ENCODE data around the gene MYH10. TPM values are rescaled to one million over a fixed set of nuclear protein-coding genes. Genes with fewer than 3 reads are reported as not detected.

MYH10 gene
- total RNA-seq, 1 experiment from 2014 or later: 251 TPM

GRCh38 chr17:8588877-8589554, 41.5 kb downstream of the MYH10 start:
- Histone ChIP-seq H3K79me2 (ENCODE audit: insufficient read depth, low read length) (peaks cover 5% of the 10 kb centered on the region; the same call in 1 of the 2 replicates), H3K23me2 (ENCODE audit: insufficient read length, low read depth, low read length, poor library complexity, severe bottlenecking) (no peaks in the 10 kb centered on the region), H4K20me1 (ENCODE audit: control insufficient read depth, insufficient read depth, insufficient read length) (no peaks in the 10 kb centered on the region), H4K8ac (replicated peaks; ENCODE audit: insufficient read length, low read depth, low read length) (no peak overlapping the region), H2BK120ac (ENCODE audit: low read depth, low read length, poor library complexity, severe bottlenecking) (no peak overlapping the region), H3K56ac (ENCODE audit: insufficient read length, low read depth, low read length) (no peak overlapping the region), H3T11ph (ENCODE audit: low read length) (no peak overlapping the region), H3K27ac (ENCODE audit: insufficient read length, low read depth, low read length) (no peak overlapping the region), H4K91ac (ENCODE audit: insufficient read length, low read depth, low read length) (no peak overlapping the region), H3K4me2 (ENCODE audit: insufficient read depth, insufficient read length, low read length) (no peak overlapping the region), H2BK15ac (ENCODE audit: low read depth, low read length) (no peak overlapping the region), H2BK12ac (ENCODE audit: insufficient read length, low read depth, low read length) (no peak overlapping the region), H4K5ac (ENCODE audit: insufficient read length, low read depth, low read length) (no peak overlapping the region), H2AK5ac (ENCODE audit: insufficient read length, low read length) (no peak overlapping the region), H3K4me1 (ENCODE audit: insufficient read depth, low read length) (no peaks in the 10 kb centered on the region), H2AFZ (ENCODE audit: low read length) (no peak overlapping the region), H3K9ac (ENCODE audit: extremely low read depth, insufficient read length, low read length) (no peak overlapping the region), H3K18ac (ENCODE audit: insufficient read length, low read depth, low read length) (no peak overlapping the region), H3K27me3 (ENCODE audit: insufficient read depth, low read length) (no peaks in the 10 kb centered on the region), H3K23ac (ENCODE audit: insufficient read length, low read depth, low read length) (no peak overlapping the region), H2BK5ac (ENCODE audit: insufficient read length, low read length) (no peak overlapping the region), H3K79me1 (ENCODE audit: insufficient read depth, low read depth, low read length, poor library complexity, severe bottlenecking) (peaks cover 3% of the 10 kb centered on the region), H3K14ac (ENCODE audit: insufficient read depth, low read length) (no peak overlapping the region), H3K4ac (ENCODE audit: low read depth, low read length) (no peak overlapping the region), H3K9me3 (ENCODE audit: control insufficient read depth, low read depth, low read length) (no peaks in the 10 kb centered on the region), H2BK20ac (ENCODE audit: low read depth, low read length, poor library complexity, severe bottlenecking) (no peak overlapping the region)
- H3K27ac Mint-ChIP-seq: no peak overlapping the region
- TF ChIP-seq, protein P1, sequence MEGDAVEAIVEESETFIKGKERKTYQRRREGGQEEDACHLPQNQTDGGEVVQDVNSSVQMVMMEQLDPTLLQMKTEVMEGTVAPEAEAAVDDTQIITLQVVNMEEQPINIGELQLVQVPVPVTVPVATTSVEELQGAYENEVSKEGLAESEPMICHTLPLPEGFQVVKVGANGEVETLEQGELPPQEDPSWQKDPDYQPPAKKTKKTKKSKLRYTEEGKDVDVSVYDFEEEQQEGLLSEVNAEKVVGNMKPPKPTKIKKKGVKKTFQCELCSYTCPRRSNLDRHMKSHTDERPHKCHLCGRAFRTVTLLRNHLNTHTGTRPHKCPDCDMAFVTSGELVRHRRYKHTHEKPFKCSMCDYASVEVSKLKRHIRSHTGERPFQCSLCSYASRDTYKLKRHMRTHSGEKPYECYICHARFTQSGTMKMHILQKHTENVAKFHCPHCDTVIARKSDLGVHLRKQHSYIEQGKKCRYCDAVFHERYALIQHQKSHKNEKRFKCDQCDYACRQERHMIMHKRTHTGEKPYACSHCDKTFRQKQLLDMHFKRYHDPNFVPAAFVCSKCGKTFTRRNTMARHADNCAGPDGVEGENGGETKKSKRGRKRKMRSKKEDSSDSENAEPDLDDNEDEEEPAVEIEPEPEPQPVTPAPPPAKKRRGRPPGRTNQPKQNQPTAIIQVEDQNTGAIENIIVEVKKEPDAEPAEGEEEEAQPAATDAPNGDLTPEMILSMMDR (conservative IDR thresholded peaks at IDR 0.05): no peak
- no peak for DNase-seq
- 0 out of 4 replicates have a peak, but pooled peaks cover 0 to 2% of the 10 kb centered on the region in 2 experiments for H3K4me1 Mint-ChIP-seq
- H3K9me3 Mint-ChIP-seq: no peaks in the 10 kb centered on the region; a peak in 1 of 5 replicates
- no CpG with 5 or more reads among the region's 8 CpGs for WGBS (ENCODE audit: extremely low coverage, insufficient read length, low lambda C conversion rate)
- no peaks in the 10 kb centered on the region for H3K27me3 Mint-ChIP-seq (ENCODE audit: low read depth)
- no peak overlapping the region for H3K4me3 Mint-ChIP-seq
- peaks cover 27 to 40% (median 37%) of the 10 kb centered on the region in 3 experiments; a peak in 6 of 7 replicates for H3K36me3 Mint-ChIP-seq (ENCODE audit: insufficient read depth in 1 of 3, low read depth in 3 of 3)
